Germinal center (tissue), 1 donor: ENCODE measurements around the gene ZNF207.
"Not testable (repeated sequence)": the region's sequence is repeated elsewhere in the genome, so short reads cannot be mapped to it uniquely, and the experiment has no call there.

Experiments
- DNase-seq: peaks from one replicate; pipeline ENCODE4 v3.0.0; 2012; ENCODE audit warnings: mixed read lengths, low spot score

Gene ZNF207

DNA sequence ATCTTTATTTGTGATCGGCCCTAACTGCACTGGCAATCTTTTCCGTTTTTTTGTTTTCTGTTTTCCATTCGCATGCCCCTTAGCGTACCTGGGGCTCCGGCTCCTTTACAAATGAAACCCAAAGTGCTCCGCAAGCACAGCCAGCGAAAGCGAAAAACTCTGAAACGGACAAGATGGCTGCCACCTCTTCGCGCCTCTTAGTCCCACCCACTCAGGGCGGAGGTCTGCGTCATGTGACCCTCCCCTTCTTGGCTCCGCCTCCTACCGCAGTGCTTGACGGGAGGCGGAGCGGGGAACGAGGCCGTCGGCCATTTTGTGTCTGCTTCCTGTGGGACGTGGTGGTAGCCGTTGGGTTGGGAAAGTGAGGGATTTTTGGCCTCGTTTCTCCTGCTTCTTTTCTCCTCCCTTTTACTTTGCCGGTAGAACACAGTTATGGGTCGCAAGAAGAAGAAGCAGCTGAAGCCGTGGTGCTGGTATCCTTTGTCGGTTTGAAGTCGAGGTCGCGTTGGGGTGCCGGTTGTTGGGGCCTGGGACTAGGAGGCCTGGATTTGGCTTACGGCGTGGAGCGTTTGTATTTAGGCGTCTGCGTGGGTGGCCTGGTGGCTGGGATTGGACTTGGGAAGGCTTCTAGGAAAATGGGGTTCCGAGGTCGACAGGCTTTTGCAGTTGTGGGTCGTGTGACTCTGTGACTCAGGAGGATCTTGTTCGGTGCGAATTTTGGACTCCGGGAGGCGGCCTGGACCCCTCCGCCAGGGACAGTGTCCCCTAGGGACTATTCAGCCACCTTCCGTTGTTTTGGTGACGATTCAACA is at the start of gene ZNF207:
Gene ZNF207 (plus strand): TSS at position 304 of the 812 bp plus-strand sequence. CDS start 129 bp downstream, at position 433.
- DNase-seq: peak; percentile 94

DNA sequence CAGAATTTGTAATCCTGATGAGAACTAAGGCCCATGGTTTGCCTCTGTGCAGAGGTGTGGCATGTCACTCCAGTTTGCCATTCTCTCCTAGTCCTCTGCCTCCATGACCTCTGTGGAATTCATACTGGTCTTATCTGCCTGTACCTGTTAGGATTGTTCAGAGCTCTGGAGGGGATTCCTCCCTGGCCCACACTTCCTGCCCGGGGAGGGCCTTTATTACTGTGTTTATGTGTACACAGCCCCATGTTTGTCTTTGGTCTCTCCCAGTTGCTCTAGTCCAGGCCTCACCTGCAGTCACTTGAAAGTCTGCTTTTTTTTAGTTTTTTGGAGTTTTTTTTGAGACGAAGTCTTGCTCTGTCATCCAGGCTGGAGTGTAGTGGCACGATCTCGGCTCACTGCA is 47.9 kb upstream of the ZNF207 start:
- no peak for DNase-seq

DNA sequence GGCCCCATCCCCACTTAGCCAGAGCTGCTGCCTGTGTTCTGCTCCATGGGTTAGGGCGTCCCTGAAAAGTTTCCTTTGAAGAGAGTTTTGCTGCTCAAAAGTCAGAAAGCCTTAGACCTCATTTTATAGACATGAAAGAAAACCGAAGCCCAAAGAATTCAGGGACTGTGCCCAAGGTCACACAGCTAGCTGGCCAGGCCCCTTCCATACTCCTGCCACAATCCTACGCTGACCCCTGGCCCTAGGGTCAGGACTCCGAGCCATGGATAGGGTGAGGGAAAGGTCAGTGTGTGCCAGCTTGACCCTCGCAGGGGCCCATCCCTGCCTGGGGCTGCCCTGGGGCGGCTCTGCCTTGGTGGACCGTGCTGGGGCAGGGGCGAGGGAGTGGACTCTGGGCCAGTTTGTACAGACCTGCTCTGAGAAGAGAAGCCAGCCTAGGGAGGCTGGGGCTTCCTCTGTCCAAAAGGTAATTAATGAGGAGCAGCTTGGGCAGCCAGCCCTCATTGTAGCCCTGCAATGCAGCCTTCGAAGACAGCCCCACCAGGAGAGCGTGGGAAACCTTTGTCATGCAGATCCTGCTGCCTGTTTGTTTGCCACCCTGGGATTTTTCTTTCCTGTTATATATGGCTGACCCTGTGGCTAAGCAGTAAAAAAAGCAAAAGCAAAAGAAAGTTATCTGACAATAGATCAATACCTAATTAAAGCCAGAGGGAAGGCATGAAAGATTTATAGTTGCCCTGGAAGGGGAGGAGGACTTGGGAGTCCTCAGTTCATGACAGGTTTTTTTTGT is 46.9 kb upstream of the ZNF207 start:
- no peak for DNase-seq

DNA sequence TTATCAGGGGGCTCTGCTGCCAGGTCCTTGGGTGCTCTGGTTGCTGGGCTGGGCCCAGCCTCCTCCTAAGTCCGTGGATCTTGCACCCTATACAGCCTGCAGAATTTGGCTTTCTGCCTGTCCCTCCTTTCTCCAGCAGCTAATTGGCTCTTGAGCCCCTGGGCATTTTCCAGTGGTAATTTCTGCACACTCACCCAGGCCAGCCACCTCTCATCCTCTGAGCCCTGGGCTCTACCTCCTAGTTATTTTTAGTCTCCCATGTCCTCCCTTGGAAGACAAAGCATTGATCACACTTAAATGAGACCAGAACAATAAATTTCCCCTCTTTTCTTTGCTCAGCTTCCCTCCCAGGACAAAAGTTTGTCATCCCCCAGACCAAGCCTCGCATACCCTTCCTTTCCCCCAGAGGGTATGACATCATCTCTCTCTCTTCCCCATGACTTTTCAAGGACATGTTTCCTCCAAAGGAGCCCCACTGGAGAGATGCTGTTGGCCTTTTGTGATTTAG is 46.1 kb upstream of the ZNF207 start:
- no peak for DNase-seq

DNA sequence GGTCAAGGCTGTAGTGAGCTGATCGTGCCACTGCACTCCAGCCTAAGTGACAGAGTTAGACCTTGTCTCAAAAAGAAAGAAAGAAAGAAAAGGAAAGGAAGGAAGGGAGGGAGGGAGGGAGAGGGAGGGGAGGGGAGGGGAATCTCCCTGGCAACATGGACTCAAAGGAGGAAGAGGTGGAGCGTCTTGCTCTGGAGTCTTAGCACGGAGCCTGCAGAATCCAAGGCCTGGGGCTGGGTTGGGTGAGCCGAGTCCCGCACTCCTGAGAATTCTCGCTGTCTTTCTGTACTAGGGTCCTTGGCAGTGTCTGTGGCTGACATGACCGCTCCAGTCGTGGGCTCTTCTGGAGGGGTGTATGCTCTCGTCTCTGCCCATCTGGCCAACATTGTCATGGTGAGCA is 44.9 kb upstream of the ZNF207 start:
- no peak for DNase-seq

DNA sequence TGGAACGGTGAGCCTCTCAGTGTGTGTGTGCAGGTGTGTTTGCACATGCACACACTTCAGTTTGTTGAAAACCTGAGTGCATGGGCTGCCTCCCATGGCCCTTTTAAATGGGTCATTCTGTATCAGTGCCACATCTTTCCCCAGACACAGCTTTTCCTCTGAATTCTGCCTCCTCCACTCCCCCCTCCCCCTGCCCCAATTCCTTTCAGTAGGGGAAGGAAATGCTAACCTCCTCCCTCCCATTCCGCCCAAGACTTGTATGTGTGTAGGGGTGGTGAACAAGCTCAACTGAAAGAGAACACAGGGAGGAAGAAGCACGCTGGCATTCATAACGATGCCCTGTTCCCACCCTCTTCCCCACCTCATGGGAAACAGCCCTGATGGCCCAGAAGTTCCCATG is 42.3 kb upstream of the ZNF207 start:
- DNase-seq: no peak

DNA sequence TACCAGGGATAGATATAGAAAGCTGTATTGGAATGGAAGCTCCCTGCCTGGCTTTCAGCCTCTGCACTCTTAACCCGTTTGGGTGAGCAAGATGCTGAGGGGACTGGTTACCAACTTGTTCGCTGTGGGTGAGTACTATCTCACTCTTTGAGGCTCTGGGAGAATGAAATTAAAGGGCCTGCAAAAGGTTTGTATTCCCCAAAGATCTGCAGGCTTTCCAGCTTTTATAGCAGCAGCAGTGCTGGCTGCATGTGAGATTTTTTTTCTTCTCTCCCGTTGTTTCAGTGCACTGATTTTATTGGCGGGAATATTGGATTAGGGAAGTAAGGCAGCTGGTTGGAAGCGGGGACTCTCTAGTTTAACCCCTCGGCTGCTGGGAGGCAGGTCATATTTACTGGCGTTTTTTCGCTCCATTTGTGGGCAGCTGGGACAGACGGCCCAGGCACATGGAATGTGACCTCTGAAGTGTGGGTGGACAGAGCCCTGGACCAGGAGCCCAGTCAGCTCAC is 38.9 kb upstream of the ZNF207 start:
- DNase-seq: no peak

DNA sequence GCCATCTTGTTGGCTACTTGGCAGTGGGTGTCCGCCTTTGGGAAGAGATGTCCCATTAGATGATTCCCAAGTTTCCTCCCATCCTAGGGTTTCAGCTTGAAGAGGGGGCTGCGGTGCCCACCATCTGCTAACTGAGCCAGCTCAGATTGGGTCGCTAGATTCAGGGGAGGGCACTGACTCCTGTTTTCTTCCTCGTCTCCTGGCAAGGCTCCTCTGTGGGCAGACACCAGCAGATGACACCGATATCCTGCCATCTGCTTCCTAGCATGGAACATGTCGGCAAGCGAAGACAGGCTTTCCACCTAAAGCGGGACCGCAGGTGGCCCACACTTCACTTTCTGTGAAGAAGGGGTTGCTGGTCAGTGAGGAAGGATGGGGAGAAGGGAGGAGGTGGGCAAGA is 35.3 kb upstream of the ZNF207 start:
- DNase-seq: no peak

DNA sequence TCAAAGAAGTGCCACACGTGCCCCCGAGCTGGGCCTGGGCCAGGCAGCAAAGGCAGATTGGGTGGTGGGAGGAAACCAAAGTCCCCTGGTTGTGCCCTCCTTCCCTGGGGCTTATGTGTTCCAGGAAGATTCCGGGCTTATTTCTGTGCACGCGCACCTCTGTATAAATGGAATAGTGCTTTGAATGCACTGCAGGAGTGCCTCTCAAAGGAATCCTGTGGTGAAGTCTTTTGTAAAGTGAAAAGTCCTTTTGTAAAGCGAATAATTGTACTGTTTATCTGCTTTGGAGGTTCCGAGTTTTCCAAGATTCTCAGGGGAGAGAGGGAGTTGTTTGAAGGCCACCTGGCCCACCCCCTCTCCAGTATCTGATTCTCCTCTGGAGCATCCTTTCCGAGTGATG is 34.8 kb upstream of the ZNF207 start:
- no peak for DNase-seq

DNA sequence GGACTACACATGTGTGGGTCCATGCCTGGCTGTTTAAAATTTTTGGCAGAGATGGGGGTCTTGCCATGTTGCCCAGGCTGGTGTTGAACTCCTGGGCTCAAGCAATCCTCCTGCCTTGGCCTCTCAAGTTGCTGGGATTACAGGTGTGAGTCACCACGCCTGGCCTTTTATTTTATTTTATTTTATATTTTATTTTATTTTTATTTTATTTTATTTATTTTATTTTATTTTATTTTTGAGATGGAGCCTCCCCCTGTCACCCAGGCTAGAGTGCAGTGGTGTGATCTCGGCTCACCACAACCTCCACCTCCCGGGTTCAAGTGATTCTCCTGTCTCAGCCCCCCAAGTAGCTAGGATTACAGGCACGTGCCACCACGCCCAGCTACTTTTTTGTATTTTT is 33.3 kb upstream of the ZNF207 start:
- DNase-seq: not testable (repeated sequence)

DNA sequence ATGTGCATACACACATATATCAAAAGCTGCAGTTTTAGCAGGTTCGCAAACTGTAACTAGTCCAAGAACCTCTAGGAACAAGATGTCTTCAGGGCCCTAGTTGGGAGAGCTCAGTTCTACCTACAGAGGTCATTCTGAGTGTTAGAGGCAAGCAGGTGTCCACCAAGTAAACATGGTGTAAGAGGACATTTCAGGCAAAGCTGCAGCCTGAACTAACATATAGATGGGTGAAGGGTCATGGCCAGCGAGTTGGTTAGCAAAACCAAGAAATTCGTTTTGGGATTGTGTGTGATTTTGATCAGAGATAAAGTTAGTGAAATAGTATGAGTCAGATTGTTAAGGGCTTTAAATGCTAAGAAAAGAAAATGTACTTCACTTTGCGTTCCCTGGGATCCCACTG is 32.6 kb upstream of the ZNF207 start:
- no peak for DNase-seq

DNA sequence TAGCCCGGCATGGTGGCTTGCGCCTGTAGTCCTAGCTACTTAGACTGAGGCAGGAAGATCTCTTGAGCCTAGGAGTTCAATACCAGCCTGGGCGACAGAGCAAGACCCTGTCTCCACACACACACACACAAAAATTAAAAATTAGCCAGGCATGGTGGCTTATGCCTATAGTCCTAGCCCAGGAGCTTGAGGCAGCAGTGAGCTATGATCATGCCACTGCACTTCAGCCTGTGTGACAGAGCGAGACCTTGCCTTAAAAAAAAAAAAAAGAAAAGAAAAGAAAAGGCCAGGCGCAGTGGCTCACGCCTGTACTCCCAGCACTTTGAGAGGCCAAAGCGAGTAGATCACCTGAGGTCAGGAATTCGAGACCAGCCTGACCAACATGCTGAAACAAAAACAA is 31.9 kb upstream of the ZNF207 start:
- DNase-seq: no peak

DNA sequence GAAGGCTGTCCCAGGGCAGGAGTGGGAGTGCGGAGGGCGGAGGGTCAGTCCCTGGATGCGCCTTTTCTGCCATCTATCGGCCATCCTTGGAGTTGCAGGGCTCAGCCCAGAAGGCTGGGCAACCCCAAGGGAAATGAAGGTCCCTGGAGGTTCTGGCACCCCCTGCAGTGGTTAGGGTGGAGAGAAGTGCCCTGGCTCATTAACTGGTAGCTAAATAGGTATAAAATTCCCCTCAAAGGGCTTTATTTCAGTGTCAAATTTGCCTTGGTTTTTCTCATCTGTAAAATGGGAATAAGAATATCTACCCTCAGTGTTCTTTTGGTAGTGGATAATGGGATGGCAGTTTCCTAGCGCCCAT is 30.4 kb upstream of the ZNF207 start:
- DNase-seq: peak; percentile 91

DNA sequence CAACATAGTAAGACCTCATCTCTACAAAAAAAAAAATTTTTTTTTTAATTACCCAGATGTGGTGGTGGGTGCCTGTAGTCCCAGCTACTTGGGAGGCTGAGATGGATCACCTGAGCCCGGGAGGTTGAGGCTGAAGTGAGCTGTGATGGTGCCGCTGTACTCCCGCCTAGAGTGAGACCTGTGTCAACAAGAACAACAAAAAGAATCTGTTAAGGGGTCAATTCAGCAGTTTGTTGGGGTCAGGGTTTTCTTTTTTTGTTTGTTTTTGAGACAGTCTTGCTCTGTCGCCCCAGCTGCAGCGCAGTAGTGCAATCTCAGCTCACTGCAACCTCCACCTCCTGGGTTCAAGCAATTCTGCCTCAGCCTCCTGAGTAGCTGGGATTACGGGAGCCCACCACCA is 29.9 kb upstream of the ZNF207 start:
- DNase-seq: not testable (repeated sequence)

DNA sequence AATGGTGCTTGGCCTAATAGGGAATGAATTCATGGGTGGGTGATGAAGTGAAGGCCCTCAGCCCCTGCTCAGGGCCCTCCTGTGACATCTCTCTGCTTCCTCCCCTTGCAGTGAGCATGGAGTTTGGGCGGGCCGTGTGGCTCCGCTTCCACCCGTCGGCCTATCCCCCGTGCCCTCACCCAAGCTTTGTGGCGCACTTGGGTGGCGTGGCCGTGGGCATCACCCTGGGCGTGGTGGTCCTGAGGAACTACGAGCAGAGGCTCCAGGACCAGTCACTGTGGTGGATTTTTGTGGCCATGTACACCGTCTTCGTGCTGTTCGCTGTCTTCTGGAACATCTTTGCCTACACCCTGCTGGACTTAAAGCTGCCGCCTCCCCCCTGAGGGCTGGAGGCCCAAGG is 29.1 kb upstream of the ZNF207 start:
- DNase-seq: no peak

DNA sequence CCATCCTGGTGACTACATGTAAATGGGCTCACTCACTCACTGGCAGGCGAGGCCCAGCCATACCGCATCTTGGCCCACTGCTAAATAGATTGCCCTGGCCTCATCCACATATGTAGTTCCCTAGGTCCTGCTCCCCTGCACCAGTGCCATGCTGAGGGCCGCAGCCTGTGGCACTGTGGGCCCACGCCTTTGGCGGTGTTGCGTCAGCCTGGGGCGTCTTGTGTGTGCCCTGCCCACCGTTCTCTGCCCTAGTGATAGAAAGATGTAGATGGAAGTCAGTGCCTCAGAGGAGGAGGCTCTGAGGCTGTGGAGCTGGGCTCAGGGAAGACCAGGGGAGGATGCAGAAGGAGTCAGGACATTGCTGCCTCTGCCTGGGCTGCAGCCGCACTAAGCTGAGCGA is 26.9 kb upstream of the ZNF207 start:
- DNase-seq: no peak

DNA sequence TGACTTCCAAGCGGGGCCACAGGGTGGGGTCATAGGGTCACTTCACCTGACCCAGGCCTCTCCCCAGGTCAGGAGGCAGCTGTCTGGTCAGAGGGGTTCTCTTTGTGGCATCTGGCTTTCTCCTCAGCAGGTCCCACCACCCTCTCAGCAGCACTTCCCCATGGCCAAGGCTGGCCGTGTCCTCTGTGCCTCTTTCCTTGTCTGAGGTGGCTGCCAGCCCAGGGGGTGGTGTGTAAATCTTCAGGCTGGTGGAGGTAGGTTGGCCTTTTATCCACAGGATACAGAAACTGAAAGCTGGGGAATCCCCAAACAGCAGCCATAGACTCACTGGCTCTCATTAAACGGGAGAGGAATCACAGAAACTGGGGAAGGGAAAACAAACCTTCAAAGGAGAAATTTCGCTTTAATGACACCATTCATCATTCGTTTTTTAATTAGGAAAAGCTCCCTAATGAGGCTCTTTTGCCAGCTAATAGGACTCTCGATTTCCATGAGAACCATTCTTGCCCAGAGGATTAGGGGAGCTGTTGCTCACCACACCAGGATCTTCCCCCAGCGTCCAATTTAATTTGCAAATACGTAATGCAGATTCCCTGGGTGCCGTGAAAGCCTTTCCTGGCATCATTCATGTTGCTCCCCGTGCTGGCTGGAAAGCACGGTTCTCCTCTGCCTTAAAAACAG is 26.0 kb upstream of the ZNF207 start:
- no peak for DNase-seq

DNA sequence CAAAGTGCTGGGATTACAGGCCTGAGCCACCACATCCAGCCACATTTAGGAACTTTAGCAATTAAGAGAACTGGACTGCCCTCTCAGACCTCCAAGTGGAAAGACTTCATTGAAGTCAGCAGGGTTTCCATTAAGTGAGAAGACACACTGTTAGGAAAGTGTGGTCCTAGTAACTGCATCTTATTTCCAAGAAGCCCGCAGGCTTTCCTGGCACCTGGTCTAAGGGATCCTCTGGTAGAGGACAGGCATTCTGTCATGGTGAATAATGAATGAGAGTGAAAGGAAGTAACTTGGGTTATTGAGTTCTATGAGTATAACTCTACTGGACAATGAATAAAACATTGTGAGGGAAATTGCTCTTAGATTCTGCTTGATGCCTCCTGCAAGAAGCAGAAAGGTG is 22.0 kb upstream of the ZNF207 start:
- no peak for DNase-seq

DNA sequence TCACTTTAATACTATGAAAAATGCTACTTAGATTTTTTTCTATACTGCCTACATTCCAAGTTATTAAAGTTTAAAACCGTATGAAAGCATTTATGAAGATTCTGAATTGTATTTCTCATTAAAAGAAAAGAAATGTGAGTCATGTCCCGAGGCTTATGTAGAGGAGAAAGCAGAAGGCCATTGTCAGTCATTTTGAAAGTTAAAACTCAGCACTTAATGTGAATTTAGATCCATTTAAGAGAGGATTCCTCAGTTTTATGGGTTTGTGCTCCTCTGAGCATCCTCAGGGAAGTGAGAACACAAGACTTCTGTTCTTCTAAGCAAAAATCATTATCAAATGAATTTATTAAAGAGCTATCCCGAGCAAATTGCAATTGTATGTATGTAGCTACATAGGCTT is 19.8 kb upstream of the ZNF207 start:
- no peak for DNase-seq

DNA sequence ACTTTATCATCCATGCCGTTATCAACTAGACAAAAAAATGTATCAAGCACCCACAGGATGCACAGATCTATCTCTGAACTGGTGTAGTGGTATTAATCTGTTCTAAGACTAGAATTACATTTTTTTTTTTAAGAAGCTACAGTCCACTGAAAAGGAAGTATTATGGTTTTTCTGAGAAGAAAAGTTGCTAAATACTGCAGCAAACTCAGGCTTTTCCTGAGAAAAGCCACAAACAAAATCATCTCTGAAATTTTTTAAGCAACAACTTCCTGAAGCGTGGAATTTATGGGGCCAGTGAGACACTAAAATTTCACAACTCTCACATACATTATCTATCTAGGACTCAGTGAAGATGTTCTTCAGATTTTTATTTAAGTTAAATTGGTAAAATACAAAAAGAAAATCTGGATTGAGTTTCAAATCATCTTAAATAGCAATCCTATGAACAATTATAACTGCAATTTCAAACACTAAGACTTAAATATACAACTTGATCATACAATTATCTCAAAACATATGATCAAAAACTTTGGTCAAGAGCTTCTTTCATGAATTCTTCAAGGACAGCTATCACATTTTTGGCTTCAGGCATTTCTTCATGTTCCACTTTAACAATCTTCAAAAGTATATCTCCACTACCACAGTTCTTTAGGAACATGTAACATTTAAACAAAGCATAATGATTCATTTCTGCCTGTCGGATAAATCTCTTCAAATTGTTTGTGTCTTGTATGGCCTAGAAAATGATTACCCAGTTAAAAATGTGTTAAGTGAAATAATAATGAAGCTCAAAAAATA is 18.5 kb upstream of the ZNF207 start:
- DNase-seq: no peak

DNA sequence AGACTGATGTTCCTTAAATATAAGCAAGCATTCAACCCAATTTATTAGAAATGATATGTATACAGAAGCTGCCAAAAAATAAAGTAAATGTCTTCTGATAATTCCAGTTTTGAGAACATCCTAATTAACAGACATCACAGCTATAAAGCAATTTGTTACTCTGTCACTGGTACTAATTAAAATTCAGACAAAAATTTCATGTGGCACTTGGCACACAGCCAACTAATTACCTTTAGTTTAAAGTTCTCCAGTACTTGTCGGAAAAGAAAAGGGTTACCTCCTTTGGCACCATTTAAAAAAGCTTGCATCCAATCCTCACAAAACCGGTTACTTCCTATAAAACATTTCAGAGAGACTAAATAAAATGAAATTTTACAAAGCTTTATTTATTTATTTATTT is 16.8 kb upstream of the ZNF207 start:
- no peak for DNase-seq

DNA sequence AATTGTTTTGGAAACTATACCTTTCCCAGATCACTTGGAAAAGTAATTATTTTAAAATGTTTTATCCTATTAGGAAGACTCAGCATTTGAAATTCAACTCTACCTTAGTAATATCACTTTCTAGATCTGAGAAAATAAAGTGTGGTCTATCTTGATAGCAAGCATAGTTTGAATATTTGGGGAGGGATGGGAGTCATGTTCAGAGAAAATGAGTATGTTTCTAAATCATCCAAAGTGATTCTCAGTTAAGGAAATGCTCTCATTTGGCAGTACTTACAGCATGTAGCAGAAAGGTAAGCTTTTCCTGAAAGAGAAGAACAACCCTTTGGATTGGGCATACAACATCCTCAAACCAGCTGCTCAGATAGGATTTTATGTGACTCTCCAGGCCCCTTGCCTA is 14.9 kb upstream of the ZNF207 start:
- DNase-seq: no peak
